Stimulated activated CD8-positive, alpha-beta memory T cell treated with anti-CD3 and anti-CD28 coated beads, Interleukin-2, amount 100 ng/mL, for 1 hour (primary cell): ENCODE measurements around the gene CAMTA1.

Experiments used
- DNase-seq, 2 donors: peaks; one replicate each; pipeline ENCODE4 v3.0.0-alpha.2; 2020; ENCODE audit warnings: low read depth in 2 of 2

CAMTA1 gene

DNA sequence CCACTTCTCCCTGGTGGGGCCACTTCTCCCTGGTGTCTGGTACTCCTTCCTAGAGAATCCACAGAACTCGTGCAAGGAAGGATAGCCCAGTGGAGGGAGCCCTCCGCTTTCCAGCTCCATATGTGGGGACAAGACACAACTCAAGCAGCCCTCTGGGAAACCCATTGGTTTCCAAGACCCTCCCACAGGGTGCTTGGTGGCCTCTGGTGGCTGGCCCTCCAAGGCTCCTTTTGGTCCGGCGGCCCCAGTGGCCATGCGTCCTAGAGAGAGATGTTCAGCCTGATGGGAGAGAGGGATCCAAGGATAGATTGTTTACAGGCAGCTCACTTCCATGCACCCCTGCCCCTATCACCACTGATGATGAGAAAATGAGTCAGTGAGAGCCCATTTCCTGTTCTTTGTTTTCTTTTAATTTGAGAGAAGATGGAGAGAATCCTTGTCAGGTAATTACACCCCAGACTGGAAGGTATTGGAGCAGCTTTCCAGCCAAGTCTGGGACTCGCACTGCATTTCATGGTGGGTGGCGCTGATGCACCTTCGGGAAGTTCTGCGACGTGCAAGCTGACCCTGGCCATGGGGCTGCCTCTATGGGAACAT is 499.7 kb downstream of the CAMTA1 start:
- no peak for DNase-seq

DNA sequence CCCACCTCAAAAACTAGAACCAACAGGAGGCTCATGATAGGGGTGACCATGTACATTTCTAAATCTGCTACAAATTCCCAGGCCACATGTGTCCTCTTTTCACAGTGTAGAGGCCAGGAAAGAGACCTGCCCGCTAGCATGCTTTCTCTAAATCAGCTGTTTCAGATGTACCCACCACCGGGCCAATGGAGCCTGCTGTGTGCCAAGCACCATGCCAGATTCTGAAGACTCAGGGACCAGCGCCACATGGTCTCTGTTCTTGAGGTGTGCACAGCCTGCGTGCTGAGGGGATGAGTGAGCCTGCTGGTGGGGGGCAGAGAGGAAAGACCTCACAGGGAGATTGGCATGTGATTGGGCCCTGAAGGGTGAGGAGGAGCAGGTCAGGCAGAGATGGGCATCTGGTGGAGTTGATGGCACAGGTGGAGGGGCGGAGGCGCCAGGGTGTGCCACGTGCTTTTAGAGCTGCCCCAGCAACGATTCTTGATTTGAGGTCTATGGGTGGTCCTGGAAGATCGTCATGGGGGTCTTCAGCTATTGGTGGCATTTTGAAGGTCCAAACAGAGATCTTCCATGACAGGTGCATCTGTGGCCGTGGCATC is 500.7 kb downstream of the CAMTA1 start:
- no peak for DNase-seq

DNA sequence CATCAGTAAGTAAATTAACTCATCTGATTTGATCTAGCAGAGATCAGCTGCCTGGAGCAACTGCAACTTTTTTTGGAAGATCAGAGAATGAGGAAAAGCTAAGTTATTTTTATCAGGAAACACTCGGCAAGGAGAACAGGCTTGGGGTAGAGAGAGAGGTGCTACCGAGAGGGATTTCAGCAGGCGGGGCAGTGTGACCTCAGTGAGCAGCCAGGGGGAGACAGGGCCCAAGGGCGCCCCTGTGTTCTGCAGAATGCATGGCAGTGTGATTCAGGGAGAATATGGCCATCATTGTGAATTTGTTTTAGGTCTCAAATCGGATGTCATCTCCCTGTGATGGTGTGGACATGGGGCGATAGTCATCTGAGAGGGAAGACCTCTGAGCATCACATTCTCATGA is 501.8 kb downstream of the CAMTA1 start:
- DNase-seq, result no peak

DNA sequence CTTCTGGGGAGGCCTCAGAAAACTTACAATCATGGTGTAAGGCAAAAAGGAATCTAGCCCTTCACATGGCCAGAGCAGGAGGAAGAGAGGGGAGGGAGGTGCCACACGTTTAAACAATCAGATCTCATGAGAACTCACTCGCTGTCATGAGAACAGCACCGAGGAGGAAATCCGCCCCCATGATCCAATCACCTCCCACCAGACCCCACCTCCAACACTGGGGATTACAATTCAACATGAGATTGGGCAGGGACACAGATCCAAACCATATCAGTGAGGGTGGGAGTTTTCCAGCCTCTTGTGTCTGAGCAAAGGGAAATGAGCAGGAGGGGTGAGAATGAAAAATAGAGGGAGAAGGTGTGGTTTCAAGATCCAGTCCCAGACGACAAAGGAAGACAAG is 503.7 kb downstream of the CAMTA1 start:
- no peak for DNase-seq

DNA sequence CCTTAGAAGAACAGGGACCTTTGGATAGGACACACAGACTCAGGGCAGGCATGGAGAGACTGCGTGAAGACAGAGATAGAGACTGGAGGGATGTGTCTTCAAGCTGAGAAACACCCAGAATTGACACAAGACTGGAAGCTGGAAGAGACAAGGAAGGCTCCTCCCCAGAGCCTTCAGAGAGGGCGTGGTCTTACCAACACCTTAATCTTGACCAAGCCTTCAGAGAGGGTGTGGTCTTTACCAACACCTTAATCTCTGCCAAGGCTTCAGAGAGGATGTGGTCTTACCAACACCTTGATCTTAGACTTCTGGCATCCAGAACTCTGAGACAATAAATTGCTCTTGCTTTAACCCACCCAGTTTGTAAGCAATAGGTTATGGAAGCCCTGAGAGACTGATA is 504.4 kb downstream of the CAMTA1 start:
- no peak for DNase-seq

DNA sequence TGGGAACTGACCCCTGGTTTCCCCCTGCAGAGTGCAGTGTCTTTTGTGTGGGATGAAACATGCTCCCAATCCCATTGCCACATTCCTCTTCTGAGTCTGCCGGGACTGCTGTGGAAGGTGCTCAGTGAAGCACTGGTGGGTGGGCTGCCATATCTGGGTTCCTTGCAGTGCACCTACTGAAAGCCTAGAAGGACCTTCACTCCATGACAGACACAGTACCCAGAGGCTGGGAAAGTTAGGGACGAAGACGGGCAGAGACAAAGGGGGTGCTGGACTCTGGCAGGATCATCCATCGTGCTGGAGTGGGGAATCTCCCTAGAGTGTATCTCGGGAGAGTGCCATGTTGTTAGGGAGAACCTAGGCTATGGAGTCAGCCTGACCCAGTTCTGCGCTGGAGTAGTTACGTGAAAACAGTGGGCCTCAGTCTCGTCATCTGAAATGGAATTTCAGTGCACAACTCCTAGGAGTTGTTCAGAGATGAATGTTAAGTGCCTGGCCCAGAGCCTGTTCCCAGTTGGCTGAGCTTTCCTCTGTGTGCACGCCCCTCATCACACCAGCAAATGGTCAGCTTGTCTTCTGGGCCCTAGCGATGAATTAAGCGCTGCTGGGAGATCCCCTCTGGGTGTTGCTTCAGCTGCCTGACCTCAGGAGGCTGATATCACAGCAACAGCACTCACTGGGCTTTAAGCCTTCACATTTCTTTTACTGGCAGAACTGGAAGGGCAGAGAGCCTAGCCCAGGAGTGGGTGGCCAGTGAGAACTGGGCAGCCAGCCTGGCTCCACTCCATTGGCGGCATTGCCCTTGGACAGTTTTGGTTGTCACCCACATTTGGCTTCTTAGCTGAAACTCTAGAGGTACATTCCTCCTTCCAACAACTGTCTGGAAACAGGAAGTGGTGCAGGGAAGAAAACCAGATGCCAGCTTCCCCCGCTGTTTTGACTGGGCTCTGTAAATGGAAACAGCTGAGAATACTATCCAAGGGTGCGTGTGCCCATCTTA is 506.0 kb downstream of the CAMTA1 start:
- no peak for DNase-seq

DNA sequence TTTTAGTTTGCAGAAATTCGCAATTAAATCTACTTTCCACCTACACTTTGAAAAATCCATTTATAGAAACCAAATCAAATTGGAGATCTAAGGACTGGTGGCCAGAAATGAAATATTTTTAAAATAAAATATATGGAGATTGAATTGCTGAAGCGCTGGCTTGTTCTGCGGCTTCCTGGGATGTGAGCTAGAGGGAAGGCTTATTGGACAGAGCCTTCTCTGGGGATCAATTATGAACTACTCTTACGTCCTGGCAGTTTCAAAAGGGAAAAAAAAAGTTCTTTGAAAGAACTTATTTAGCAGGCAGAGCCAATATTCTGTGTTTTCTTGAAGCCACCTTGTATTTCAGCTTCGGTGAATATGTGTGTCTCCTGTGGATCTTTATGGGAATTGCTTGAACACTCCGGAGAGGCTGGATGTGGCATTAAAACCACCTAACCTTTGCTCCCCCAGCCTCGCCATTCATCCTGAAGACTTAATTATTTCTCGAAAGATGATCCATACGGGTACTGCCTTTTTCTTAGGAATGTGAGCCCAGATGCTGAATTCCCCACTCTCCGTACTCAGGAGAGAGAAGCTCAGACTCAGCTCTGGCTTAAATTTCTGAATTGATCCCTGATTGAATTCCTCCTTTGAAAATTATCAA is 506.9 kb downstream of the CAMTA1 start:
- DNase-seq, result no peak

DNA sequence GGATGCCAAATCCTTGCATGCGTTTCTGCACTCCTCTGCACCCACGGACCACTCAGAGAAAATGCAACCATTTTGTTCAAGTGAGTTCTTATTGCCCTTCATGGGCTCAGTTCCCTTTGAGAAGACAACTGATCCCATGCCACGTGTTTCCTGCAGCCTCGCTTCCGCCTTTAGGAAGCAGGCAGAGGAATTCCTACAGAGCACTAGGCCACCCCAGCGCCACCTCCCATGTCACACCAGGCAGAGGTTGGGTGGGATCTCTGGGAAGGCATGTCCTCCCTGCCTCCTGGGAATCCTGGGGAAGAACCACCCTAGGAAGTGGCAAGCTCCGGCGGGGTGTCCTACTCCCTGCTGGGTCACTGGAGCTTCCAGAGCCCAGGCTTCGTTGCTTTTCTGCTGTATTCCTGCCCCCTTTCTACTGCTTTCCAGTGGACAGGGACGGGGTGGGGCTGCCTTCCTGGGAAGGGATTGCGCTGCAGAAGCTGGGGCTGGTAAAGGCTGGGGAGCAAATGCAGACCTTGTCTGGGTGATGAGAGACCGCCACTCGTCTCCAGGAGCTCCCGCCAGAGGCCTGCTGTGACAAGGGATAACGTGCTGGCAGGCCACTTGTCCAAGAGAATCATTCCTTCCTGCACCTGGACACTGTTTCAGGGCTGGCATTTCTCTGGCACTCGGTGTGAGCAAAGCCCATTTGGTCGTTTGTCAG is 507.6 kb downstream of the CAMTA1 start:
- no peak for DNase-seq

DNA sequence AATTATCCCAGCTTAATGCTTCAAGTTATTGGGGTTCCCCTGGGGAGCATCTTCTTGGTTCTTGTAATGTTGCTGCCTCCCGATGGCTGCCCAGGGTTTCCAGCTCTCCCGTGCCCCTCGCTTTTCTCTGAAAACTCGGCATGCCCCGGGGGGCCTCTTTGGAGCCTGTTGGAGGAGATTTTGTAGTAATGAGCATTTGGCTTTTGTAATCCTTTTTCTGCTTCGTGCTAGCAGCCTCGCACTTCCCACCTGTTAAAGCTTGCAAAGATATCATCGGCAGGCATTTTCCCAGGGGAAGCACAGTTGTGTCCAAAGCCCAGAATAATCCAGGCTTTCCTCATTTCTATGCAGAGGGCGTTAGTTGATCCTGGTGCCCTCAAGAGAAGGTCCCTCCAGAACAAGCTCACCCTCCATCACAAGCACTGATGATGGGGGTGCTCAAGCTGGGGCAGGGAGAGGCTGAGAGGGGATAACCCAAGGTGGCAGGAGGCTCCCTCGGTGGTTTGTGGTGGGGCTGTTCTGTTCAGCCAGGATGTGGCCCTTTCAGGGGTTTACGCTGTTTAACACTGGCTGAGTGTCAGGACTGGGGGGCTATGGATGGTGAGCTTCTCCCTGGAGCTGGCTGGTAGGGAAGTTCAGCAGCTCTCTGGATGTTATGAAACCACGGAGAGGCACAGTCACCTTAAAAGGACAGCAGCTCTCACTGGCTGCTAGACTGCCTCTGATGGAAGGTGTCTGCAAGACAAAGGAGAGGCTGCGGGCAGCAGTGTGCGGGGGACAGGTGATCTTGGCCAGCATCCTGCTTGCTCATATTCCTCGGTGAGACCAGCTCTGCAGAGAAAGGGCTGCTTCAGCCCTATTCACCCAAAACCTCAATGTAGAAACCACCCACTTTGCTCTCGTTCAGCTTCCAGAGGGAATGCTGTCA is 508.7 kb downstream of the CAMTA1 start:
- no peak for DNase-seq

DNA sequence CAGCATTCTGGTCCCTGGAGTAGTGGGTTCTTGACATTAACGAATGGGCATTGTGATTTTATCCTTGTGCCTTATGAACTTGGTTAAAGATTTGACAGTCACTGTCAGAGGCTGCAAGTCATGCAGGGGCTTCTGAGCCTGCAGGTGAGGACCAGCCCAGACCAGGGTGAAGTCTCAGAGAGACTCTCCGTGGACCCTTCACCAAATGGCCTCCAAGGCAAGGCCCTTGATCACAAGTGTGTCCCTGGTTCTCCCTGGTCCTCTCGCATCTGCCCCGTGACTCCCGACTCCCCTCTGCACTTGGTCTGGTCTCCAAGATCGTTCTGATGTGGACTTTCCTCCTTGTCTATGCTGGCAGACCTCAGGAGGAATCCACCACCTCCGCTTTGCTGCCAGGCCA is 509.4 kb downstream of the CAMTA1 start:
- DNase-seq, result no peak

DNA sequence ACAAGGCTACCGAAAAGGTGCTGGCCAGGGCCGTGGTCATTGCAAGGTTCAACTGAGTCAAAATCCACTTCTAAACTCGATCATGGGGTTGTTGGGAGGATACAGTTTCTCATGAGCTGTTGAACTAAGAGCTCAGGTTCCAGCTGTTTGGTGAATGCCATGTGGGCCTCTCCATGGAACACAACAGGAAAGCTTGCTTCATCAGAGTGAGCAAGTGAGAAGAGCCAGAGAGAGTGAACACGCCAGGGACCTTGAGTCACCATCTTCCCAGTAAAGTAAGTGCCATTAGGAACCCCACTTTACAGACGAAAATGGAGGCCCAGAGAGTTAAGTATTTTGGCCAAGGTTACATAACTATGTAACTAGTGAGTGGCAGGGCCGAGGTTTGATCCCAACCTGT is 510.7 kb downstream of the CAMTA1 start:
- no peak for DNase-seq

DNA sequence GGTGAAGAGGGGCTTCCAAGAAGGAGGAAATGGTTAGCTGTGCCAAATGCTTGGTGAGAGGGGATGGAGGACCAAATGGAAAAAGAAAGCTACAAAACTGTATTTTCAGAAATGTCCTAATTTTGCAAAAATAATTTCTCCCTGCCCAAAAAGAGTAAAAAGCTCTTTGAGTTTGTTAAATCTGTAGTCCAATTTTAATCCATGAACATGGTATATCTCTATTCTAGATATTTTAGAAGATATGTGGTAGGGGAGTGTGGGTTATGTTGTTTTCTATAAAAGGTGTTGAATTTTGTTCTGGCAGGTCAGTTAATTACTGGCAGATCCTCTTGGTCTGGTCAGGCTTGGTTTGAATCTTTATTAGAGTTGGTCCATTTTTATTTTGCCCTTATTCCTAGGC is 511.7 kb downstream of the CAMTA1 start:
- DNase-seq, result no peak

DNA sequence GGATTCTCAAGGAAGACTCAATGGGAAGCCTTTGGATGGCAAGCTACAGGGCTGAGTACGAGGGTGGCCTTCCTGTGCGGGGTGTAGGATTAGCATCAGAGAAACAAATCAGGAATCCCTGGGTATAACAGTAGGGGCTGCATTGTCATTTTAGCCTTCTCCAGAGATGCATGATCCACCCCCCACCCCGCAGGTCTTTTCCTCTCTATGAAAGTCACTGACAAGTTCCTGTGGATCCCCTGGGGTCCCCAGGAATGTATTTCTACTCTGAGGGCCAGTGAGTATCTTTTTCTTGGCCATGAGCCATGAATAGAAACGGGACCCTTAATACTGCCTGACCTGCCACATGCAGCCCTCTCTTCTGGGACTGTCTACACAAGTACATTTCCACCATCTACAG is 512.9 kb downstream of the CAMTA1 start:
- no peak for DNase-seq

DNA sequence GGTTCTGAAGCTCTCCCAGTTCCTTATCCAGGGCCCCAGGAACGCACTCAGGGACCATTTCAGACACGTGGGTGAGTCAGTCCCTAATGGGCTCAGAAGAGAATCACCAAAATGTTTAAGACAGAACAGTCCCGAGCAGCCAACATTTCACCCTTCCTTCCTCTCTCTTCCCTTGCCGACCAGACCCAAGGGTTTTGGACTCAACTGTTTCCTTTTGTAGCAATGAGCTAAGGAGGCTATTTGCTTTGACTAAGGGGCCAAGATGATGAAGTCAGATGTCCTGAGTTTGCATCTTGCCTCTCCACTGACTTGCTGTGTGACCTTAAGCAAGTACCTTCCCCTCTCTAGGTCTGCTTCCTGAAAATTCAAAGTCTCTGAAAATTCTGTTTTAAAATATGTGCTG is 513.5 kb downstream of the CAMTA1 start:
- DNase-seq, result no peak

DNA sequence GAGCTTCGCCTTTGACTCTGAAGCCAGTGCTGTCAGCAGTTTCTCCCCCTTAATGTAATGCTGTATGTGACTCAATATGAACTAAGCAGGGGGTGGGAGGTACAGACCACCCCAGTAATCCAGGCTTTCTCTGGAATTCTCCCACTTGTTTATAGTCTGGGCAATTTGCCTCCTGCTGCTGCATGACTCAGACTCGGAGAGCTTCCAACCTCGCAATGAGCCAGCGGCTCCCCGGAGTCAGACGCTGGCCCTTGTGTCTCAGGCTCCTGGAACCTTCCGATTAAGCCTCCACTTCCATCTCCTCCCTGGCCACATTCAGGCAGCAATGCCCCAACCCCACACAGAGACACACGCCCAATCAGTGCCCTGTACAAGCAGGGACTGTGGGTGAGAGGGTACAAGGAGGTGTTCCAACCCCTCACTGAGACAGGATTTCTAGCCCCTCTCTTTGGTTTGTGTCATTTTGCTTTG is 514.1 kb downstream of the CAMTA1 start:
- no peak for DNase-seq

DNA sequence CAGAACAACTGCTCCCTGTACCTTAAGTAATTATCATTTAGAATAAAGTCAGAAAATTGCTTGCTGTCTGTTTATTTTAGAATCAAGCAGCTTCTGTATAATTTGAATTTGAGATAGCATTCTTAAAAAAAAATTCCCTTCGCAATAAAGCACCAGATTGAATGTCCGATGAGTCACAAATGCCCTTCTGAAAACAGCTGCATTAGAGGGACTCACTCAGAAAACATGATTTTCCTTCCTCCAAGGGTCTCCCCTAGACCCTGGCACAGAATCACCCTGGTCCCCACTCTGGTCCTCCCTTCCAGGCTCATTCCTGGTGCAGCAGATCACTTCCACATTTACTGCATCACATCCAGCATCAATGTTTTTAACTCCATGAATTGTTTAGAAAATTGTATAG is 514.7 kb downstream of the CAMTA1 start:
- no peak for DNase-seq

DNA sequence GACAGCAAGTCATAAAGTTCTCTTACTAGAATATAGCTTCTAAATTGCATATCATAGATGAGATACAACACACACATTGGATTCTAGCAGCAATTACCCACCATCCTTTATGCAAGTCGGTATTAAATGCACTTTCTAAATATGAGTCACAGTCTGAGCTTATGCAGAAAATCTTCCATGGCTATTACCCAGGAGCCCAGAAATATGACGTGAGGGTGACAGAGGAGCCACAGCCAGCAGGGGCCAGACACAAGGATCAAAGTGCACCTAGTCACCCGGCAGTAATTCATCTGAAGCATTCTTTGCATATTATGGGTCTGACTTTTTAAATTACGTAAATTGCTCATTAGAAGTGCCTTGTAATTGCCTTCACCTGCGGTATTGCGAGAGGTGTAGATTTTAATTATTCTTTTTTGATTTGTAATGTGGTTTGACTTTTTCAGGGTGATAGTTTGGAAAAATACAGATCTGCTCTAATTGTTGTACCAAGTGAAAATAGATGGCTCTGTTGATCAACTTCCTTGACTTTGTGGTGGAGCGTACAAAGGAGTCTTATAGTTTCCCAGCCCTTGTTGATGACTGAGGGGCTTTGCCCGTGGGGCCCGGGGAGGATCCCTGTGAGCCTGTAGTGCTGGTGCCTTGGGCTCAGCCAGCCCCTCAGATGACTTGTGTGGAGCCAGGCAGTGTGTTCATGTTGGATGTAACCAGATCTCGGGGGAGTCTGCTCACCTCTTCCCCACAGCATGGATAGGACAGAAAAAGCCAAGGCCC is 515.8 kb downstream of the CAMTA1 start:
- DNase-seq, result no peak

DNA sequence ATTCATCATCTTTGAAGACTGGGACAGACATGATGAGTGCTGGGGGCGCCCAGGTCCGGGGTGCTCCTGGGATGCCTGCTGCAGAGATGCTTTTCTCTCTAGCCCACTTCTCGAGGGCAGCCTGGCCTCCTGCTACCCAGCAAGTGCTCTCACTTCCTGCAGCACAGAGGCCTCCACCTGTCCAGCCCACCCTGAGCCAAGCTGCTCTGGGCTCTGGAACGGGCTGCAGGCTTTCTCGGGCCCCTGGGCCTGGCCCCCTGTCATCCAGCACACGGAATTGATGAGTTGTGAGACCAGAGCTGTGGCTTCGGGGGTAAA is 516.4 kb downstream of the CAMTA1 start:
- no peak for DNase-seq

DNA sequence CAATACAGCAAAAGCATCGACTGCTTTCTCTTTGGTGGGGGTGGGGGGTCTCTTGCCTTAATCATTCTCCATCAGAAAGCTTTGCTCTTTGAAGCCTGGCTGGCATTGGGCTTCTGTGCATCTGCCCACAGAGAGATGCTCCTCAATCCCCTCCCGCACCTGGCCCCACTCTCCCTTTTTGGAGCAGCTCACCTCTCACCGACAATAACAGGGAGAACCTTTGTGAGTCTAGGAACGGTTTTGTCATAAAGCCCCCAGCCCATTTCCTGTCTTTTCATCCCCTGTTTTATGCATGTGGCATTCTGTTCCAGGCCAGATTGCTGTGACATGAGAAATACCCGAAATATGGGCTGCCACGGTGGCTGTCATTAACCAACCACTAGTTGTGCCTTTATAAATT is 516.9 kb downstream of the CAMTA1 start:
- no peak for DNase-seq

DNA sequence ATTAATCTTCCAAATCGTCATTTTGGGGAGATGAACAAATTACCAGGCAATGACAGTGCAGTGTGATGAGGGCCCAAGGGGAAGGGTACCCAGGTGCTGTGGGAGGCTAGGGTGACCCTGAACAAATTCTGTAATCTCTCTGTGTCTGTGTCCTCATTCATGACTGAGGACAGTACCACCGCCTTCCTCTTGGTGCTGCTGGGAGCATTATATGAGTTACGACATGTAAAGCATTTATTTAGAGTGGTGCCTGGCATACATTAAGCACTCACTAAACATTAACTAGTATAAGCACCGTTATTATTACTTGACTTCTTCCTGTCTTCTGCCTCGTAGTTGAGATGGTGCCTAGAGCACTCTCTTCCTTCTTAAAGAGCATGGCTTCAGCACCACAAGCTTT is 517.6 kb downstream of the CAMTA1 start:
- no peak for DNase-seq
